IMR-90 (cell line): ENCODE measurements around the gene PRKCA. TPM values are rescaled to one million over a fixed set of nuclear protein-coding genes. Genes with fewer than 3 reads are reported as not detected.

Source experiments
- ATAC-seq: fragments of 200-7000 bp; cut with Tn5 transposase; 2 replicates; pipeline ENCODE4 v1.9.1; 2020; ENCODE audit warnings: low read depth, mild to moderate bottlenecking, moderate library complexity
- BruUV-seq: library from RNA; stranded (reverse); fragments of 400-500 nt; replicated peaks from 2 replicates; lab custom pipeline; 2021; lab: Mats Ljungman, UMichigan
- CTCF ChIA-PET: fragments of 300-600 bp; formaldehyde crosslinking; extraction: SDS; loops from one replicate; lab custom pipeline; 2021; ENCODE audit warnings: antibody characterized with exemption; lab: Yijun Ruan, JAX
- POLR2A ChIA-PET: fragments of 300-600 bp; sonication (Branson Sonifier 250); formaldehyde crosslinking; loops from one replicate; lab custom pipeline; 2022; ENCODE audit warnings: antibody characterized with exemption; ENCODE audit not compliant: unreplicated experiment; lab: Charles Lee
- DNase-seq: peaks from one replicate; pipeline ENCODE4 v3.0.0; 2013
- H2AFZ ChIP-seq: replicated peaks from 2 replicates; pipeline ENCODE3; 2013; ENCODE audit warnings: low read length, mild to moderate bottlenecking; ENCODE audit not compliant: poor library complexity
- H2AK5ac ChIP-seq: 2 replicates; pipeline ENCODE4 v1.6.1; 2013; ENCODE audit warnings: low read depth, low read length, inconsistent platforms
- H2AK9ac ChIP-seq: replicated peaks from 2 replicates; pipeline ENCODE3; 2013; ENCODE audit warnings: mild to moderate bottlenecking, low read depth, low read length, moderate library complexity; ENCODE audit not compliant: poor library complexity
- H2BK120ac ChIP-seq: 2 replicates; pipeline ENCODE4 v1.6.1; 2013; ENCODE audit warnings: low read depth, low read length, inconsistent platforms
- H2BK15ac ChIP-seq: 3 replicates; pipeline ENCODE4 v1.6.1; 2013; ENCODE audit warnings: low read depth, low read length, inconsistent platforms
- H2BK20ac ChIP-seq: 2 replicates; pipeline ENCODE4 v1.6.1; 2013; ENCODE audit warnings: low read depth, mild to moderate bottlenecking, inconsistent platforms, low read length, moderate library complexity
- H2BK5ac ChIP-seq: 2 replicates; pipeline ENCODE4 v1.6.1; 2013; ENCODE audit warnings: mild to moderate bottlenecking, low read depth, low read length, inconsistent platforms; ENCODE audit not compliant: poor library complexity, severe bottlenecking
- H3K14ac ChIP-seq: replicated peaks from 2 replicates; pipeline ENCODE4 v1.6.1; 2013; ENCODE audit warnings: low read depth, low read length, inconsistent platforms
- H3K18ac ChIP-seq: 2 replicates; pipeline ENCODE4 v1.6.1; 2013; ENCODE audit warnings: low read depth, low read length, control low read depth
- H3K23ac ChIP-seq: 2 replicates; pipeline ENCODE4 v1.6.1; 2013; ENCODE audit warnings: low read depth, low read length, inconsistent platforms
- H3K27ac ChIP-seq: 2 replicates; pipeline ENCODE4 v1.5.1; 2013; ENCODE audit warnings: mild to moderate bottlenecking, control low read depth, low read length; ENCODE audit not compliant: insufficient read depth
- H3K27me3 ChIP-seq: 2 replicates; pipeline ENCODE4 v1.6.1; 2013; ENCODE audit warnings: low read length; ENCODE audit not compliant: control insufficient read depth, insufficient read depth
- H3K36me3 ChIP-seq: 2 replicates; pipeline ENCODE4 v1.6.1; 2013; ENCODE audit warnings: low read length, mixed read lengths; ENCODE audit not compliant: control insufficient read depth, insufficient read depth
- H3K4ac ChIP-seq: 2 replicates; pipeline ENCODE4 v1.6.1; 2013; ENCODE audit warnings: low read depth, low read length, inconsistent platforms
- H3K4me1 ChIP-seq: 2 replicates; pipeline ENCODE4 v1.6.1; 2013; ENCODE audit warnings: low read length, mixed read lengths; ENCODE audit not compliant: control insufficient read depth, insufficient read depth
- H3K4me2 ChIP-seq: 2 replicates; pipeline ENCODE4 v1.6.1; 2013; ENCODE audit warnings: low read depth, mild to moderate bottlenecking, control low read depth, low read length, moderate library complexity
- H3K4me3 ChIP-seq: 2 replicates; pipeline ENCODE4 v1.5.1; 2013; ENCODE audit warnings: low read depth, mild to moderate bottlenecking, control low read depth, low read length, moderate library complexity; ENCODE audit not compliant: insufficient read depth
- H3K56ac ChIP-seq: 2 replicates; pipeline ENCODE4 v1.6.1; 2013; ENCODE audit warnings: low read length, inconsistent platforms; ENCODE audit not compliant: insufficient read depth; ENCODE audit errors: extremely low read depth
- H3K79me1 ChIP-seq, 2 experiments: 2 replicates each; pipeline ENCODE4 v1.6.1; 2013; ENCODE audit warnings: low read length in 2 of 2, inconsistent platforms in 1 of 2, low read depth in 1 of 2
- H3K9ac ChIP-seq: 2 replicates; pipeline ENCODE4 v1.6.1; 2013; ENCODE audit warnings: low read depth, low read length, control low read depth
- H3K9me1 ChIP-seq: 2 replicates; pipeline ENCODE4 v1.6.1; 2013; ENCODE audit warnings: low read length, inconsistent platforms; ENCODE audit not compliant: insufficient read depth
- H3K9me3 ChIP-seq: 2 replicates; pipeline ENCODE4 v1.6.1; 2013; ENCODE audit warnings: low read length; ENCODE audit not compliant: control insufficient read depth, insufficient read depth
- H4K20me1 ChIP-seq: 2 replicates; pipeline ENCODE4 v1.6.1; 2013; ENCODE audit warnings: low read length, inconsistent platforms; ENCODE audit not compliant: insufficient read depth
- H4K5ac ChIP-seq: 2 replicates; pipeline ENCODE4 v1.6.1; 2013; ENCODE audit warnings: mild to moderate bottlenecking, low read depth, low read length, control low read depth
- H4K8ac ChIP-seq, 2 experiments: 2 replicates each; pipeline ENCODE4 v1.6.1; 2013; ENCODE audit warnings: low read depth in 2 of 2, low read length in 2 of 2, control low read depth in 1 of 2, inconsistent platforms in 1 of 2
- H4K91ac ChIP-seq: 2 replicates; pipeline ENCODE4 v1.6.1; 2013; ENCODE audit warnings: low read depth, low read length, inconsistent platforms; ENCODE audit not compliant: insufficient read depth
- BHLHE40 ChIP-seq: fragments of 150-350 bp; IDR thresholded peaks from 2 replicates; pipeline ENCODE4 v1.6.1; 2016; ENCODE audit warnings: mild to moderate bottlenecking, low read depth, low read length
- CEBPB ChIP-seq: IDR thresholded peaks from 2 replicates; pipeline ENCODE4 v1.6.1; 2012; ENCODE audit warnings: low read depth, low read length, improper control_type of control experiment
- ELK1 ChIP-seq: fragments of 150-350 bp; IDR thresholded peaks from 2 replicates; pipeline ENCODE4 v1.6.1; 2016; ENCODE audit warnings: low read depth, mild to moderate bottlenecking, low read length, moderate library complexity, borderline replicate concordance
- MAZ ChIP-seq: IDR thresholded peaks from 2 replicates; pipeline ENCODE4 v1.6.1; 2012; ENCODE audit warnings: low read depth, mild to moderate bottlenecking, low read length, improper control_type of control experiment, moderate library complexity, borderline replicate concordance
- MXI1 ChIP-seq: IDR thresholded peaks from 2 replicates; pipeline ENCODE4 v1.6.1; 2012; ENCODE audit warnings: low read depth, mild to moderate bottlenecking, low read length, moderate library complexity, borderline replicate concordance
- NFE2L2 ChIP-seq: fragments of 150-350 bp; IDR thresholded peaks from 2 replicates; pipeline ENCODE4 v1.6.1; 2016; ENCODE audit warnings: low read depth, mild to moderate bottlenecking, low read length
- RAD21 ChIP-seq: IDR thresholded peaks from 2 replicates; pipeline ENCODE4 v1.6.1; 2012; ENCODE audit warnings: low read length, improper control_type of control experiment
- SMC3 ChIP-seq: fragments of 150-350 bp; IDR thresholded peaks from 2 replicates; pipeline ENCODE4 v1.6.1; 2016; ENCODE audit warnings: low read depth, mild to moderate bottlenecking, antibody characterized with exemption, low read length, moderate library complexity
- WGBS, 2 experiments: methylation state at CpG; one replicate each; pipeline versions ENCODE4 v1.1.5 to v1.1.7; 2013; ENCODE audit warnings: missing lambda C conversion rate in 2 of 2; ENCODE audit not compliant: insufficient read length in 1 of 2; ENCODE audit errors: extremely low coverage in 2 of 2; 5-methylcytosine and 5-hydroxymethylcytosine counted together
- dilution Hi-C: fragments of 300-500 bp; cut with HindIII; formaldehyde crosslinking; loops from one replicate; pipeline ENCODE4 v1.14.3; 2018; ENCODE audit warnings: low sequenced_read_pairs; ENCODE audit not compliant: unreplicated experiment
- in situ Hi-C: fragments of 300-500 bp; cut with MboI; formaldehyde crosslinking; loops from 3 replicates; pipeline ENCODE4 v1.14.3; 2019; ENCODE audit warnings: low sequenced_read_pairs, inconsistent platforms, mixed read lengths
- intact Hi-C: fragments of 100-400 bp; cut with micrococcal nuclease; formaldehyde crosslinking; loops from 2 replicates; pipeline ENCODE4 v1.10.0; 2022
- polyA plus RNA-seq, 3 experiments: library from polyadenylated mRNA; depleted of rRNA; stranded (reverse); fragments of >200 nt; gene quantifications; 2 replicates each; pipeline ENCODE4 v1.2.3, GENCODE V29; 2012; ENCODE audit warnings: low replicate concordance in 1 of 3
- total RNA-seq: library from RNA; depleted of rRNA; stranded (reverse); fragments of >200 nt; gene quantifications from 2 replicates; pipeline ENCODE4 v1.2.3, GENCODE V29; 2012
- TF ChIP-seq, protein P1 (sequence below): fragments of 150-350 bp; IDR thresholded peaks from 2 replicates; pipeline ENCODE4 v1.6.1; 2017; ENCODE audit warnings: mild to moderate bottlenecking, antibody characterized with exemption, low read length, low read depth

The PRKCA gene
- total and polyA plus RNA-seq, 2 of the 4 experiments (the other 2 are of a cell fraction) = 31.0 to 46.0 TPM

DNA sequence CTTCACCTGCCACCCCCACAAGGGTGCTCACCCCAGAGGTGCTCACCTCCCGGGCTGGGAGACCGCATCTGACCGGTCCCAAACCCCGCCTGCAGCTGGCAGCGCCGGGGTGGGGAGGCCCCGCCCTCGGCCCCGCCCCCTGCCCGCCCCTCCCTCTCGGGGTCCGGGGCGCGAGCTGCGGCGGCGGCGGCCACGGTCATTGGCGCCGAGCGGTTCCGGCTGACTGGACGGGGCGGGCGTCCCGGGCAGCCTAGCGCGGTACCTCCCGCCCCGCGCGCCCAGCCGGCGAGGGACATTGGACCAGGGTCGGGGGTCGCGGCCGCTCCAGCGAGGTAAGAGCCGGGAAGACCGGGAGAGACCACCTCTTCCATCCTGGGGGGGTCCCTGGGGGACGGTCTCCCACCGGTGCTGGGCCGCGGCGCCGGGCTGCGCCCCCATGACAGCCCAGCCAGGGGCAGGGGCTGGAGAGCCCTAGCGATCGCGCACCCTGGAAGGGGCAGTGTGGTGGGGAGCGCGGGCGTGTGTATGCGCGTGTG, 532.6 kb downstream of the PRKCA start, which contains the start of gene CACNG5:
TSS of gene CACNG5 (plus strand) at position 199 of the 536 bp plus-strand sequence. CDS start 42,216 bp downstream, outside the sequence.
- Histone ChIP-seq H3K4me3 (no peak within 1 kb of the TSS), H2BK120ac (no peak within 1 kb of the TSS), H3K27me3 (peaks cover 53% of the 10 kb centered on the region), H3K27ac (no peak within 1 kb of the TSS), H3K14ac (no peak within 1 kb of the TSS), H4K20me1 (no peaks in the 10 kb centered on the region), H2AK9ac (no peak within 1 kb of the TSS), H3K4me1 (no peaks in the 10 kb centered on the region), H2BK20ac (no peak within 1 kb of the TSS), H3K4ac (no peak within 1 kb of the TSS), H3K36me3 (no peaks in the 10 kb centered on the region), H3K4me2 (no peak within 1 kb of the TSS), H2BK5ac (no peak within 1 kb of the TSS), H2AK5ac (no peak within 1 kb of the TSS), H3K9me3 (no peaks in the 10 kb centered on the region), H3K9ac (no peak within 1 kb of the TSS), H4K91ac (no peak within 1 kb of the TSS), H3K79me1 (no peaks in the 10 kb centered on the region), H3K56ac (no peak within 1 kb of the TSS), H4K5ac (no peak within 1 kb of the TSS), H2BK15ac (no peak within 1 kb of the TSS), H2AFZ (peak within 1 kb of the TSS; percentile 36), H3K18ac (no peak within 1 kb of the TSS), H4K8ac (no peak within 1 kb of the TSS), H3K23ac (no peak within 1 kb of the TSS), H3K9me1 (no peaks in the 10 kb centered on the region)
- dilution Hi-C loops = no loop called here
- BruUV-seq = no TSS peak
- DNase-seq (no peak), ATAC-seq (0 out of 2 replicates have a peak, but pooled peaks have one; percentile 21)
- POLR2A ChIA-PET = no interaction called here
- CTCF ChIA-PET = no interaction called here
- intact Hi-C loops = no loop called here
- in situ Hi-C loops = no loop called here
- TF ChIP-seq CEBPB (no peak), MXI1 (no peak), ELK1 (no peak), SMC3 (no peak), MAZ (no peak), BHLHE40 (no peak), NFE2L2 (no peak), RAD21 (no peak)
- TF ChIP-seq, protein P1, sequence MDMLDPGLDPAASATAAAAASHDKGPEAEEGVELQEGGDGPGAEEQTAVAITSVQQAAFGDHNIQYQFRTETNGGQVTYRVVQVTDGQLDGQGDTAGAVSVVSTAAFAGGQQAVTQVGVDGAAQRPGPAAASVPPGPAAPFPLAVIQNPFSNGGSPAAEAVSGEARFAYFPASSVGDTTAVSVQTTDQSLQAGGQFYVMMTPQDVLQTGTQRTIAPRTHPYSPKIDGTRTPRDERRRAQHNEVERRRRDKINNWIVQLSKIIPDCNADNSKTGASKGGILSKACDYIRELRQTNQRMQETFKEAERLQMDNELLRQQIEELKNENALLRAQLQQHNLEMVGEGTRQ = no peak
- WGBS, 2 experiments = 13% methylated on average over 9 of the region's 57 CpGs; no CpG with 5 or more reads in 1 of the 2 experiments
